ENCODE results near the gene ELAVL2. TPM values are rescaled to one million over a fixed set of nuclear protein-coding genes. Genes with fewer than 3 reads are reported as not detected.

The ELAVL2 gene
- total RNA-seq, 1 donor from 2014 or later, result 21.1 TPM

GRCh38 chr9:23774266-23774665, 51.8 kb downstream of the ELAVL2 start:
- H2AFZ ChIP-seq (replicated peaks), result no peak overlapping the region
- peaks cover 44% of the 10 kb centered on the region for H3K4me1 ChIP-seq
- TF ChIP-seq EZH2phosphoT487 (IDR thresholded peaks at IDR 0.05) (no peak), EZH2 (IDR thresholded peaks at IDR 0.05) (no peak), CTCF (IDR thresholded peaks at IDR 0.05) (no peak)
- H3K27ac Mint-ChIP-seq, result no peak overlapping the region
- H3K27ac ChIP-seq, result no peak overlapping the region
- no peaks in the 10 kb centered on the region for H3K9me3 ChIP-seq (ENCODE audit: low read depth)
- H3K4me1 Mint-ChIP-seq, result peaks cover 19% of the 10 kb centered on the region
- peaks cover 6% of the 10 kb centered on the region for H3F3A ChIP-seq (ENCODE audit: low read depth)
- no peak overlapping the region for H3K9ac ChIP-seq
- peaks cover 9% of the 10 kb centered on the region for H3K9me3 Mint-ChIP-seq
- H3K4me2 ChIP-seq, result no peak overlapping the region
- no peak overlapping the region for H3K4me3 Mint-ChIP-seq
- H3K4me3 ChIP-seq, result no peak overlapping the region
- peaks cover 3% of the 10 kb centered on the region for H3K27me3 Mint-ChIP-seq (ENCODE audit: insufficient read depth, low read depth)
- no peak for DNase-seq (ENCODE audit: low spot score)
- H3K36me3 ChIP-seq, result no peaks in the 10 kb centered on the region
- H3K36me3 Mint-ChIP-seq, result peaks cover 21% of the 10 kb centered on the region
- peaks cover 82% of the 10 kb centered on the region for H3K79me2 ChIP-seq (ENCODE audit: low read depth)
- no peaks in the 10 kb centered on the region for H3K27me3 ChIP-seq
- no peaks in the 10 kb centered on the region for H4K20me1 ChIP-seq (ENCODE audit: low read depth)

- no peak overlapping the region for H3K4me3 ChIP-seq
- TF ChIP-seq CTCF (IDR thresholded peaks at IDR 0.05), result no peak
- TF ChIP-seq EZH2phosphoT487 (IDR thresholded peaks at IDR 0.05), result no peak
- TF ChIP-seq EZH2 (IDR thresholded peaks at IDR 0.05), result no peak
- H3K27ac ChIP-seq, result no peak overlapping the region
- H3K9me3 ChIP-seq (ENCODE audit: low read depth), result no peaks in the 10 kb centered on the region
- H3K4me2 ChIP-seq, result no peak overlapping the region
- peaks cover under 1% of the 10 kb centered on the region for H4K20me1 ChIP-seq (ENCODE audit: low read depth)
- no peak overlapping the region for H3K9ac ChIP-seq
- Mint-ChIP-seq H3K9me3 (peaks cover 9% of the 10 kb centered on the region), H3K27me3 (ENCODE audit: insufficient read depth, low read depth) (peaks cover 3% of the 10 kb centered on the region), H3K4me3 (no peak overlapping the region), H3K4me1 (peaks cover 2% of the 10 kb centered on the region), H3K36me3 (peaks cover 16% of the 10 kb centered on the region), H3K27ac (no peak overlapping the region)
- H3K79me2 ChIP-seq (ENCODE audit: low read depth), result peaks cover 74% of the 10 kb centered on the region
- no peak for DNase-seq (ENCODE audit: low spot score)
- no peaks in the 10 kb centered on the region for H3K27me3 ChIP-seq
- no peak overlapping the region for H2AFZ ChIP-seq (replicated peaks)
- no peaks in the 10 kb centered on the region for H3F3A ChIP-seq (ENCODE audit: low read depth)
- H3K4me1 ChIP-seq, result peaks cover 26% of the 10 kb centered on the region
- no peaks in the 10 kb centered on the region for H3K36me3 ChIP-seq
These were observed 53.7 kb downstream of the ELAVL2 start for GRCh38 chr9:23772385-23772783.

GRCh38 chr9:23771746-23772384, 54.2 kb downstream of the ELAVL2 start:
- Mint-ChIP-seq H3K4me1 (peaks cover 2% of the 10 kb centered on the region), H3K27ac (no peak overlapping the region), H3K9me3 (peaks cover 9% of the 10 kb centered on the region), H3K36me3 (peaks cover 14% of the 10 kb centered on the region), H3K27me3 (ENCODE audit: insufficient read depth, low read depth) (peaks cover 3% of the 10 kb centered on the region), H3K4me3 (no peak overlapping the region)
- H4K20me1 ChIP-seq (ENCODE audit: low read depth), result peaks cover 3% of the 10 kb centered on the region
- no peak overlapping the region for H3K9ac ChIP-seq
- TF ChIP-seq CTCF (IDR thresholded peaks at IDR 0.05) (no peak), EZH2phosphoT487 (IDR thresholded peaks at IDR 0.05) (no peak), EZH2 (IDR thresholded peaks at IDR 0.05) (no peak)
- H3K4me3 ChIP-seq, result no peak overlapping the region
- H3K27me3 ChIP-seq, result no peaks in the 10 kb centered on the region
- H3K4me1 ChIP-seq, result peaks cover 20% of the 10 kb centered on the region
- no peaks in the 10 kb centered on the region for H3F3A ChIP-seq (ENCODE audit: low read depth)
- no peak overlapping the region for H3K27ac ChIP-seq
- no peaks in the 10 kb centered on the region for H3K36me3 ChIP-seq
- no peak overlapping the region for H2AFZ ChIP-seq (replicated peaks)
- H3K79me2 ChIP-seq (ENCODE audit: low read depth), result peaks cover 70% of the 10 kb centered on the region
- H3K4me2 ChIP-seq, result no peak overlapping the region
- DNase-seq (ENCODE audit: low spot score), result no peak
- H3K9me3 ChIP-seq (ENCODE audit: low read depth), result no peaks in the 10 kb centered on the region
